ENCODE results near the gene PPP4R4.

DNA sequence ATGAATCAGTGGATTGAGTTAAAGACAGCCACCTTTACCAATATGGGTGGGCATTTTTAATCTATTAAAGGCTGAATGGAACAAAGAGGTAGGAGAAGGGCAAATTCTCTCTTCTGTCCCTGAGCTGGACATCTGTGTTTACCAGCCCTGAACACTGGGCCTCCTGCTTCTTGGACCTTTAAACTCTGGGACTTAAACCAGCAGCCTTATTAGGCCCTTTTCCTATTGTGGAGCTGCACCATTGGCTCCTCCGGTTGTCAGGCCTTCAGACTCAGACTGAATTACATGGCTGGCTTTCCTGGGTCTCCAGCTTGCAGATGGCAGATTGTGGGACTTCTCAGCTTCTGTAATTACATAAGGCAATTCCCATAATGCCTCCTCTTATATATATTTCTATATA is 142.6 kb downstream of the PPP4R4 start:
- TF ChIP-seq POLR2A (IDR thresholded peaks at IDR 0.05; ENCODE audit: low read depth, low read length) = no peak
- no peak for TF ChIP-seq TAF1 (IDR thresholded peaks at IDR 0.05; ENCODE audit: borderline replicate concordance, low read depth, low read length)
- no peak for TF ChIP-seq POLR2AphosphoS5 (IDR thresholded peaks at IDR 0.05; ENCODE audit: low read depth, low read length)
